Epithelial cell of proximal tubule (primary cell): ENCODE data around the gene COL13A1. TPM values are rescaled to one million over a fixed set of nuclear protein-coding genes. Genes with fewer than 3 reads are reported as not detected.

Experiments
- DNase-seq: peaks from one replicate; pipeline ENCODE4 v3.0.0-alpha.2; 2011; ENCODE audit warnings: low read depth
- H3K4me3 ChIP-seq: 2 replicates; pipeline ENCODE4 v1.5.1; 2011; ENCODE audit warnings: low read depth, mild to moderate bottlenecking, low read length
- CTCF ChIP-seq: conservative IDR thresholded peaks from 2 replicates; pipeline ENCODE4 v1.5.1; 2012; ENCODE audit warnings: low read depth, mild to moderate bottlenecking, low read length
- total RNA-seq: library from RNA; depleted of rRNA; stranded (reverse); fragments of >200 nt; gene quantifications from 2 replicates; pipeline ENCODE4 v1.2.3, GENCODE V29; 2015

Gene COL13A1
- total RNA-seq, 1 donor from 2014 or later = 13.6 TPM

- no peak for TF ChIP-seq CTCF
- no peak for DNase-seq
- H3K4me3 ChIP-seq = no peak overlapping the region
Measured at GRCh38 chr10:69888882-69889584, 87.3 kb downstream of the COL13A1 start.

- H3K4me3 ChIP-seq = no peak overlapping the region
- no peak for TF ChIP-seq CTCF
- DNase-seq = no peak
Measured at GRCh38 chr10:69890065-69890847, 88.5 kb downstream of the COL13A1 start.

GRCh38 chr10:69891057-69891617, 89.4 kb downstream of the COL13A1 start:
- DNase-seq = no peak
- no peak for TF ChIP-seq CTCF
- no peak overlapping the region for H3K4me3 ChIP-seq

GRCh38 chr10:69892406-69892805, 90.7 kb downstream of the COL13A1 start:
- H3K4me3 ChIP-seq = no peak overlapping the region
- TF ChIP-seq CTCF = no peak

GRCh38 chr10:69892816-69893215, 91.1 kb downstream of the COL13A1 start:
- TF ChIP-seq CTCF = no peak
- DNase-seq = no peak
- H3K4me3 ChIP-seq = no peak overlapping the region

More at GRCh38 chr10:69892406-69892805, 90.7 kb downstream of the COL13A1 start:
- DNase-seq = no peak

- H3K4me3 ChIP-seq = no peak overlapping the region
- DNase-seq = no peak
- no peak for TF ChIP-seq CTCF
Measured at GRCh38 chr10:69893271-69893900, 91.7 kb downstream of the COL13A1 start.
